GM12878 (cell line): Measurements from ENCODE around the gene ARL4D.

Experiments used
- BRCA1 ChIP-seq: IDR thresholded peaks from 2 replicates; pipeline ENCODE4 v1.6.1; 2011; ENCODE audit warnings: low read depth, low read length, improper control_type of control experiment
- CTCF ChIP-seq, 3 experiments: IDR thresholded peaks in 2 of 3; conservative IDR thresholded peaks in 1 of 3; 2 replicates each; pipeline ENCODE4 v1.5.1; 2011; ENCODE audit warnings: low read depth in 3 of 3, low read length in 3 of 3, mild to moderate bottlenecking in 3 of 3, control low read depth in 2 of 3, moderate library complexity in 2 of 3, inconsistent platforms in 1 of 3, mixed read lengths in 1 of 3; ENCODE audit not compliant: control insufficient read depth in 2 of 3, insufficient read depth in 1 of 3; ENCODE audit errors: extremely low read depth in 1 of 3
- EP300 ChIP-seq, 2 experiments: fragments of 150-350 bp in 1 of 2; IDR thresholded peaks; 2 replicates each; pipeline ENCODE4 v1.6.1; 2011 to 2012; ENCODE audit warnings: low read depth in 2 of 2, low read length in 2 of 2, borderline replicate concordance in 1 of 2, improper control_type of control experiment in 1 of 2, inconsistent platforms in 1 of 2; ENCODE audit not compliant: control insufficient read depth in 1 of 2
- EZH2 ChIP-seq: IDR thresholded peaks from 2 replicates; pipeline ENCODE4 v1.6.1; 2012; ENCODE audit warnings: low read depth, mild to moderate bottlenecking, control low read depth, inconsistent platforms, low read length, borderline replicate concordance; ENCODE audit not compliant: control insufficient read depth
- GABPA ChIP-seq: IDR thresholded peaks from 2 replicates; pipeline ENCODE4 v1.6.1; 2014; ENCODE audit warnings: antibody characterized with exemption, low read depth, mild to moderate bottlenecking, inconsistent platforms
- MEF2A ChIP-seq: IDR thresholded peaks from 2 replicates; pipeline ENCODE4 v1.6.1; 2011; ENCODE audit warnings: low read depth, mild to moderate bottlenecking, low read length, moderate library complexity; ENCODE audit not compliant: insufficient read depth
- POLR2A ChIP-seq: IDR thresholded peaks from 2 replicates; pipeline ENCODE4 v1.6.1; 2011; ENCODE audit warnings: low read depth, mild to moderate bottlenecking, low read length
- RCOR1 ChIP-seq: conservative IDR thresholded peaks from 2 replicates; pipeline ENCODE4 v1.6.1; 2012; ENCODE audit warnings: low read depth, low read length, improper control_type of control experiment
- SMC3 ChIP-seq: IDR thresholded peaks from 2 replicates; pipeline ENCODE4 v1.6.1; 2011; ENCODE audit warnings: low read length, improper control_type of control experiment, borderline replicate concordance
- YY1 ChIP-seq: IDR thresholded peaks from 2 replicates; pipeline ENCODE4 v1.6.1; 2011; ENCODE audit warnings: low read depth, mild to moderate bottlenecking, low read length
- TF ChIP-seq, protein P1 (sequence below): fragments of 150-350 bp; IDR thresholded peaks from 2 replicates; pipeline ENCODE4 v1.6.1; 2016; ENCODE audit warnings: low read depth, low read length
- TF ChIP-seq, protein P2 (sequence below): IDR thresholded peaks from 2 replicates; pipeline ENCODE4 v1.6.1; 2011; ENCODE audit warnings: mild to moderate bottlenecking, low read depth, low read length, moderate library complexity; ENCODE audit not compliant: insufficient replicate concordance
- TF ChIP-seq, protein P3 (sequence below): fragments of 450-650 bp; IDR thresholded peaks from 2 replicates; pipeline ENCODE4 v1.6.1; 2016; ENCODE audit warnings: mild to moderate bottlenecking, moderate library complexity, borderline replicate concordance

DNA sequence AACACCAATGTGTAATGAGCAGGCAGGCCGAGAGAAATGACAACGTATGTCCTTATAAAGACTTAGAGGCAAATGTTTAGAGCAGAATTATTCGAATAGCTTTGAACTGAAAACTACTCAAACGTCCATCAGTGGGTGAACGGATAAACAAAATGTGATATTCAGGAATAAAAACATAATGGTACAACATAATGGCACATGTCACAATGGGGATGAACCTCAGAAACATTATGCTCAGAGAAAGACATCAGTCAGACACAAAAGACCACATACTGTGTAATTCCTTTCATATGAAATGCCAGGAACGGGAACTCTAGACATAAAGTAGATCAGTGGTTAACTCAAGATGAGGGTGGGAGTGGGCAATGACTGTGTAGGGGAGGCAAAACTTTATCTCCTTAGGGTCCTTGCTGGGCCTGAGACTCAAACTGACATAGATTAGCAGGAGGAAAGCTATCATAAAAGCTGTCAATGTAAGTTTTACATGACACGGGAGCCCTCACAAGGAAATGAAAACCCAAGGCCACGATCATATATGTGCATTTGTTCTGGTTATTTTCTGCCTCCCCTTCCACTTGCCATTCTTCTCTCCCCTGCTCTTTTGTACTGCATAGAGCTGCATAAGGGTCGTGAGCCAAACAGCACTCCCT, 14.8 kb upstream of the ARL4D start:
- TF ChIP-seq, protein P1, sequence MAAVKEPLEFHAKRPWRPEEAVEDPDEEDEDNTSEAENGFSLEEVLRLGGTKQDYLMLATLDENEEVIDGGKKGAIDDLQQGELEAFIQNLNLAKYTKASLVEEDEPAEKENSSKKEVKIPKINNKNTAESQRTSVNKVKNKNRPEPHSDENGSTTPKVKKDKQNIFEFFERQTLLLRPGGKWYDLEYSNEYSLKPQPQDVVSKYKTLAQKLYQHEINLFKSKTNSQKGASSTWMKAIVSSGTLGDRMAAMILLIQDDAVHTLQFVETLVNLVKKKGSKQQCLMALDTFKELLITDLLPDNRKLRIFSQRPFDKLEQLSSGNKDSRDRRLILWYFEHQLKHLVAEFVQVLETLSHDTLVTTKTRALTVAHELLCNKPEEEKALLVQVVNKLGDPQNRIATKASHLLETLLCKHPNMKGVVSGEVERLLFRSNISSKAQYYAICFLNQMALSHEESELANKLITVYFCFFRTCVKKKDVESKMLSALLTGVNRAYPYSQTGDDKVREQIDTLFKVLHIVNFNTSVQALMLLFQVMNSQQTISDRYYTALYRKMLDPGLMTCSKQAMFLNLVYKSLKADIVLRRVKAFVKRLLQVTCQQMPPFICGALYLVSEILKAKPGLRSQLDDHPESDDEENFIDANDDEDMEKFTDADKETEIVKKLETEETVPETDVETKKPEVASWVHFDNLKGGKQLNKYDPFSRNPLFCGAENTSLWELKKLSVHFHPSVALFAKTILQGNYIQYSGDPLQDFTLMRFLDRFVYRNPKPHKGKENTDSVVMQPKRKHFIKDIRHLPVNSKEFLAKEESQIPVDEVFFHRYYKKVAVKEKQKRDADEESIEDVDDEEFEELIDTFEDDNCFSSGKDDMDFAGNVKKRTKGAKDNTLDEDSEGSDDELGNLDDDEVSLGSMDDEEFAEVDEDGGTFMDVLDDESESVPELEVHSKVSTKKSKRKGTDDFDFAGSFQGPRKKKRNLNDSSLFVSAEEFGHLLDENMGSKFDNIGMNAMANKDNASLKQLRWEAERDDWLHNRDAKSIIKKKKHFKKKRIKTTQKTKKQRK, result no peak
- TF ChIP-seq EP300 (IDR thresholded peaks at IDR 0.05; ENCODE audit: borderline replicate concordance in 1 of 2, control insufficient read depth in 1 of 2, low read depth in 2 of 2, low read length in 2 of 2), result no peak
- TF ChIP-seq CTCF (IDR thresholded peaks at IDR 0.05 in 2 of 3, conservative IDR thresholded peaks at IDR 0.05 in 1 of 3; ENCODE audit: control insufficient read depth in 2 of 3, extremely low read depth in 1 of 3, insufficient read depth in 1 of 3, low read depth in 3 of 3, low read length in 3 of 3), result no peak
- no peak for TF ChIP-seq RCOR1
- TF ChIP-seq, protein P2, sequence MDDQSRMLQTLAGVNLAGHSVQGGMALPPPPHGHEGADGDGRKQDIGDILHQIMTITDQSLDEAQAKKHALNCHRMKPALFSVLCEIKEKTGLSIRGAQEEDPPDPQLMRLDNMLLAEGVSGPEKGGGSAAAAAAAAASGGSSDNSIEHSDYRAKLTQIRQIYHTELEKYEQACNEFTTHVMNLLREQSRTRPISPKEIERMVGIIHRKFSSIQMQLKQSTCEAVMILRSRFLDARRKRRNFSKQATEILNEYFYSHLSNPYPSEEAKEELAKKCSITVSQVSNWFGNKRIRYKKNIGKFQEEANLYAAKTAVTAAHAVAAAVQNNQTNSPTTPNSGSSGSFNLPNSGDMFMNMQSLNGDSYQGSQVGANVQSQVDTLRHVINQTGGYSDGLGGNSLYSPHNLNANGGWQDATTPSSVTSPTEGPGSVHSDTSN, result no peak
- TF ChIP-seq MEF2A, result no peak
- TF ChIP-seq GABPA, result no peak
- no peak for TF ChIP-seq POLR2A
- TF ChIP-seq BRCA1, result no peak
- no peak for TF ChIP-seq YY1
- TF ChIP-seq EZH2, result no peak
- no peak for TF ChIP-seq SMC3
- TF ChIP-seq, protein P3, sequence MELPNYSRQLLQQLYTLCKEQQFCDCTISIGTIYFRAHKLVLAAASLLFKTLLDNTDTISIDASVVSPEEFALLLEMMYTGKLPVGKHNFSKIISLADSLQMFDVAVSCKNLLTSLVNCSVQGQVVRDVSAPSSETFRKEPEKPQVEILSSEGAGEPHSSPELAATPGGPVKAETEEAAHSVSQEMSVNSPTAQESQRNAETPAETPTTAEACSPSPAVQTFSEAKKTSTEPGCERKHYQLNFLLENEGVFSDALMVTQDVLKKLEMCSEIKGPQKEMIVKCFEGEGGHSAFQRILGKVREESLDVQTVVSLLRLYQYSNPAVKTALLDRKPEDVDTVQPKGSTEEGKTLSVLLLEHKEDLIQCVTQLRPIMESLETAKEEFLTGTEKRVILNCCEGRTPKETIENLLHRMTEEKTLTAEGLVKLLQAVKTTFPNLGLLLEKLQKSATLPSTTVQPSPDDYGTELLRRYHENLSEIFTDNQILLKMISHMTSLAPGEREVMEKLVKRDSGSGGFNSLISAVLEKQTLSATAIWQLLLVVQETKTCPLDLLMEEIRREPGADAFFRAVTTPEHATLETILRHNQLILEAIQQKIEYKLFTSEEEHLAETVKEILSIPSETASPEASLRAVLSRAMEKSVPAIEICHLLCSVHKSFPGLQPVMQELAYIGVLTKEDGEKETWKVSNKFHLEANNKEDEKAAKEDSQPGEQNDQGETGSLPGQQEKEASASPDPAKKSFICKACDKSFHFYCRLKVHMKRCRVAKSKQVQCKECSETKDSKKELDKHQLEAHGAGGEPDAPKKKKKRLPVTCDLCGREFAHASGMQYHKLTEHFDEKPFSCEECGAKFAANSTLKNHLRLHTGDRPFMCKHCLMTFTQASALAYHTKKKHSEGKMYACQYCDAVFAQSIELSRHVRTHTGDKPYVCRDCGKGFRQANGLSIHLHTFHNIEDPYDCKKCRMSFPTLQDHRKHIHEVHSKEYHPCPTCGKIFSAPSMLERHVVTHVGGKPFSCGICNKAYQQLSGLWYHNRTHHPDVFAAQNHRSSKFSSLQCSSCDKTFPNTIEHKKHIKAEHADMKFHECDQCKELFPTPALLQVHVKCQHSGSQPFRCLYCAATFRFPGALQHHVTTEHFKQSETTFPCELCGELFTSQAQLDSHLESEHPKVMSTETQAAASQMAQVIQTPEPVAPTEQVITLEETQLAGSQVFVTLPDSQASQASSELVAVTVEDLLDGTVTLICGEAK, result no peak
